Lower leg skin (tissue), 4 donors: ENCODE results near the gene NPTN. TPM values are rescaled to one million over a fixed set of nuclear protein-coding genes. Genes with fewer than 3 reads are reported as not detected.
A peak's percentile ranks its signal among the peaks of the same experiment; 100 is the strongest.
"Not testable (repeated sequence)": the region's sequence is repeated elsewhere in the genome, so short reads cannot be mapped to it uniquely, and the experiment has no call there.

Experiments used
- DNase-seq, 2 donors: peaks; one replicate each; pipeline ENCODE4 v3.0.0-alpha.2; 2019; ENCODE audit warnings: low spot score in 2 of 2
- H3K4me3 ChIP-seq: fragments of 200-600 bp; sonication (generic); 2 replicates; pipeline ENCODE4 v1.5.1; 2017; ENCODE audit warnings: mild to moderate bottlenecking, low read depth; ENCODE audit not compliant: poor library complexity, severe bottlenecking
- CTCF ChIP-seq, 3 donors: fragments of 450-650 bp; IDR thresholded peaks; one replicate each; pipeline ENCODE4 v1.5.1; 2016; ENCODE audit warnings: antibody characterized with exemption in 3 of 3, mild to moderate bottlenecking in 3 of 3, moderate library complexity in 2 of 3
- POLR2A ChIP-seq, 2 donors: fragments of 450-650 bp; IDR thresholded peaks; one replicate each; pipeline ENCODE4 v1.6.1; 2016 to 2017; ENCODE audit warnings: antibody characterized with exemption in 2 of 2, mild to moderate bottlenecking in 1 of 2, moderate library complexity in 1 of 2
- WGBS, 2 donors: methylation state at CpG; one replicate each; pipeline ENCODE4 v1.1.5; 2018; 5-methylcytosine and 5-hydroxymethylcytosine counted together
- intact Hi-C: fragments of 100-400 bp; cut with DNase I; formaldehyde crosslinking; loops from one replicate; pipeline ENCODE4 v1.15.0; 2023; ENCODE audit warnings: low total_unique reads
- total RNA-seq, 4 donors: library from RNA; depleted of rRNA; stranded (reverse); fragments of >200 nt; gene quantifications; one replicate each; pipeline ENCODE4 v1.1.0, GENCODE V29; 2016

Gene NPTN
- total RNA-seq, 4 donors from 2014 or later: 124 to 181 (median 150) TPM

- intact Hi-C loops: no loop called here
- 41 to 45% methylated on average over 6 of the region's 6 CpGs for WGBS, 2 donors
- no peak overlapping the region for H3K4me3 ChIP-seq
- no peak for TF ChIP-seq CTCF (IDR thresholded peaks at IDR 0.05)
- no peak for TF ChIP-seq POLR2A (IDR thresholded peaks at IDR 0.05)
- no peak for DNase-seq
Measured at GRCh38 chr15:73647259-73648013, 14.2 kb upstream of the NPTN start.

GRCh38 chr15:73639464-73639863, 6.3 kb upstream of the NPTN start:
- intact Hi-C loops: loop anchor here (10.0 kb wide), 1 partner anchor 45 kb away; the partner anchor contains the start of gene CD276
- 35 to 50% methylated on average over 5 of the region's 5 CpGs for WGBS, 2 donors
- H3K4me3 ChIP-seq, DNase-seq: not testable (repeated sequence)

GRCh38 chr15:73637527-73637926, 4.3 kb upstream of the NPTN start:
- intact Hi-C loops: loop anchor here (10.0 kb wide), 1 partner anchor 47 kb away; the partner anchor contains the start of gene CD276
- WGBS, 2 donors: 31 to 33% methylated on average over 2 of the region's 2 CpGs
- H3K4me3 ChIP-seq: no peak overlapping the region
- DNase-seq: no peak
- no peak for TF ChIP-seq POLR2A (IDR thresholded peaks at IDR 0.05)
- TF ChIP-seq CTCF (IDR thresholded peaks at IDR 0.05): no peak

- WGBS, 2 donors: 22 to 27% methylated on average over 6 of the region's 6 CpGs
Measured at GRCh38 chr15:73633991-73634495, 854 bp upstream of the NPTN start.

GRCh38 chr15:73632670-73633058, 525 bp downstream of the NPTN start:
- no peak for TF ChIP-seq POLR2A (IDR thresholded peaks at IDR 0.05)
- WGBS, 2 donors: 0% methylated on average over 29 to 30 of the region's 40 CpGs
- DNase-seq: peak; percentile 34 to 92
- H3K4me3 ChIP-seq: peak overlapping the region; percentile 94
- intact Hi-C loops: loop anchor here (2.0 to 10.0 kb wide), 2 partner anchors 52 to 68 kb away; partner anchors contain the start of gene CD276

More at GRCh38 chr15:73633991-73634495, 854 bp upstream of the NPTN start:
- intact Hi-C loops: loop anchor here (2.0 to 10.0 kb wide), 2 partner anchors 51 to 67 kb away; partner anchors contain the start of gene CD276
- peak in 1 of 2 donors; percentile 44 for DNase-seq
- TF ChIP-seq POLR2A (IDR thresholded peaks at IDR 0.05) (no peak), CTCF (IDR thresholded peaks at IDR 0.05) (no peak)
- no peak overlapping the region for H3K4me3 ChIP-seq

- peak; percentile 62 to 88 for DNase-seq
- TF ChIP-seq CTCF (IDR thresholded peaks at IDR 0.05) (no peak), POLR2A (IDR thresholded peaks at IDR 0.05) (no peak)
- 1 to 3% methylated on average over 6 of the region's 6 CpGs for WGBS, 2 donors
- peak overlapping the region; percentile 94 for H3K4me3 ChIP-seq
- intact Hi-C loops: loop anchor here (2.0 to 10.0 kb wide), 2 partner anchors 53 to 69 kb away; partner anchors contain the start of gene CD276
Measured at GRCh38 chr15:73631915-73632669, 1.1 kb downstream of the NPTN start.
